Upper lobe of left lung (tissue), 6 donors: ENCODE results near the gene VPS13C. TPM values are rescaled to one million over a fixed set of nuclear protein-coding genes. Genes with fewer than 3 reads are reported as not detected.
A peak's percentile ranks its signal among the peaks of the same experiment; 100 is the strongest.

ENCODE experiments used
- ATAC-seq, 2 donors: fragments of 200-7000 bp; cut with Tn5 transposase; one replicate each; pipeline ENCODE4 v1.9.1; 2022; ENCODE audit warnings: mild to moderate bottlenecking in 2 of 2, moderate library complexity in 2 of 2; ENCODE audit not compliant: low FRiP score in 2 of 2
- DNase-seq, 2 donors: peaks; one replicate each; pipeline ENCODE4 v3.0.0-alpha.2; 2019 to 2020
- H3K27ac ChIP-seq, 4 donors: fragments of 200-600 bp; sonication (generic); one replicate each; pipeline ENCODE4 v1.5.1; 2016 to 2019
- H3K27me3 ChIP-seq, 4 donors: fragments of 200-600 bp; sonication (generic); one replicate each; pipeline ENCODE4 v1.5.1; 2017 to 2019
- H3K36me3 ChIP-seq, 4 donors: fragments of 200-600 bp; sonication (generic); one replicate each; pipeline ENCODE4 v1.5.1; 2016 to 2019
- H3K4me1 ChIP-seq, 4 donors: fragments of 200-600 bp; sonication (generic); one replicate each; pipeline ENCODE4 v1.5.1; 2018 to 2019
- H3K4me3 ChIP-seq, 4 donors: fragments of 200-600 bp; sonication (generic); one replicate each; pipeline ENCODE4 v1.5.1; 2017 to 2019; ENCODE audit warnings: mild to moderate bottlenecking in 2 of 4, moderate library complexity in 1 of 4
- H3K9me3 ChIP-seq, 4 donors: fragments of 200-600 bp; sonication (generic); one replicate each; pipeline ENCODE4 v1.5.1; 2018 to 2019
- EP300 ChIP-seq, 4 donors: sonication (generic); formaldehyde crosslinking; IDR thresholded peaks; one replicate each; pipeline ENCODE4 v1.5.1; 2017; ENCODE audit warnings: antibody characterized with exemption in 4 of 4, control low read depth in 2 of 4
- POLR2A ChIP-seq, 4 donors: fragments of 450-650 bp; IDR thresholded peaks; one replicate each; pipeline ENCODE4 v1.5.1; 2016 to 2017; ENCODE audit warnings: antibody characterized with exemption in 4 of 4, mild to moderate bottlenecking in 2 of 4
- POLR2AphosphoS5 ChIP-seq, 2 donors: sonication (generic); formaldehyde crosslinking; IDR thresholded peaks; one replicate each; pipeline ENCODE4 v1.5.1; 2017; ENCODE audit warnings: antibody characterized with exemption in 2 of 2
- WGBS, 2 donors: methylation state at CpG; one replicate each; pipeline ENCODE4 v1.1.5; 2017 to 2018; 5-methylcytosine and 5-hydroxymethylcytosine counted together
- total RNA-seq, 6 donors: library from RNA; depleted of rRNA in 4 of 6; stranded (reverse); fragments of >200 nt in 4 of 6; gene quantifications; one replicate each; pipeline versions ENCODE4 v1.1.0 to v1.2.1, GENCODE V29; 2016 to 2021
- TF ChIP-seq, protein P1 (sequence below), 6 experiments: fragments of 450-650 bp in 4 of 6; fragments of 200-600 bp in 2 of 6; sonication (generic) in 2 of 6; IDR thresholded peaks; one replicate each; pipeline ENCODE4 v1.5.1; 2016 to 2019; ENCODE audit warnings: antibody characterized with exemption in 6 of 6
- donor health status: DM: no; HTN: no; CAD: no; lungs with moderate emphysema.
- donor health status: DM: no; HTN: yes; CAD: no; lungs with severe emphysema.

Gene VPS13C
- total RNA-seq, 6 donors from 2014 or later: 73.7 to 180 (median 97.4) TPM

DNA sequence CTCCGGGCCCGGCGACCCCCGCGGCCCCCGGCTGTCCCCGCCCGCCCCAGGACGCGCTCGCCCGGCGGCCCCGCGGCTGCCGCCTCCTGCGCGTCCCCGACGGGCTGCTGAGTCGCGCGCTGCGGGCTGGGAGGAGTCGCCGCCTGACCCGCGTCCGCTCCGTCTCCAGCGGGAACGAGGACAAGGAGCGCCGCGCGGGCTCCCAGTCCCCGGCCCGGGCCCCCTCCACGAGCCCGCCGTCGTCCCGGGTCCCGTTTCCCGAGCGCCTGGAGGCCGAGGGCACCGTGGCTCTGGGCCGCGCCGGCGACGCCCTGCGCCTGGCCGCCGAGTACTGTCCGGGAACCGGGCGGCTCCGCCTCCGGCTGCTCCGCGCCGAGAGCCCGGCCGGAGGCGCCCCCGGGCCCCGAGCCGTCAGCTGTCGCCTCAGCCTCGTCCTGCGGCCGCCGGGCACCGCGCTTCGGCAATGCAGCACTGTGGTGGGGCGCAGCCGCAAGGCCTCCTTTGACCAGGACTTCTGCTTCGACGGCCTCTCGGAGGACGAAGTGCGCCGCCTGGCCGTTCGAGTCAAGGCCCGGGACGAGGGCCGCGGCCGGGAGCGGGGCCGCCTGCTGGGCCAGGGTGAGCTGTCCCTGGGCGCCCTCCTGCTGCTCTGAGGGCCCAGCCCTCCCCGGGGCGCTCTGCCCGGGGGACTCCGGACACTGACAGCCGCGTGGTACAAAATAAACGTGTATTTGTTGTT, 8.0 kb upstream of the VPS13C start:
- Histone ChIP-seq H3K9me3 (no peaks in the 10 kb centered on the region), H3K27me3 (no peaks in the 10 kb centered on the region), H3K4me3 (peak overlapping the region; percentile 36 to 76 (median 70)), H3K4me1 (peaks cover 13 to 30% (median 27%) of the 10 kb centered on the region in 4 donors), H3K27ac (peak overlapping the region; percentile 52 to 80 (median 64)), H3K36me3 (no peaks in the 10 kb centered on the region)
- peak in 1 of 4 donors; percentile 8 for TF ChIP-seq POLR2A (IDR thresholded peaks at IDR 0.05)
- TF ChIP-seq, protein P1, sequence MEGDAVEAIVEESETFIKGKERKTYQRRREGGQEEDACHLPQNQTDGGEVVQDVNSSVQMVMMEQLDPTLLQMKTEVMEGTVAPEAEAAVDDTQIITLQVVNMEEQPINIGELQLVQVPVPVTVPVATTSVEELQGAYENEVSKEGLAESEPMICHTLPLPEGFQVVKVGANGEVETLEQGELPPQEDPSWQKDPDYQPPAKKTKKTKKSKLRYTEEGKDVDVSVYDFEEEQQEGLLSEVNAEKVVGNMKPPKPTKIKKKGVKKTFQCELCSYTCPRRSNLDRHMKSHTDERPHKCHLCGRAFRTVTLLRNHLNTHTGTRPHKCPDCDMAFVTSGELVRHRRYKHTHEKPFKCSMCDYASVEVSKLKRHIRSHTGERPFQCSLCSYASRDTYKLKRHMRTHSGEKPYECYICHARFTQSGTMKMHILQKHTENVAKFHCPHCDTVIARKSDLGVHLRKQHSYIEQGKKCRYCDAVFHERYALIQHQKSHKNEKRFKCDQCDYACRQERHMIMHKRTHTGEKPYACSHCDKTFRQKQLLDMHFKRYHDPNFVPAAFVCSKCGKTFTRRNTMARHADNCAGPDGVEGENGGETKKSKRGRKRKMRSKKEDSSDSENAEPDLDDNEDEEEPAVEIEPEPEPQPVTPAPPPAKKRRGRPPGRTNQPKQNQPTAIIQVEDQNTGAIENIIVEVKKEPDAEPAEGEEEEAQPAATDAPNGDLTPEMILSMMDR (IDR thresholded peaks at IDR 0.05): peak; percentile 20 to 59 (median 38)
- TF ChIP-seq EP300 (IDR thresholded peaks at IDR 0.05): no peak
- TF ChIP-seq POLR2AphosphoS5 (IDR thresholded peaks at IDR 0.05): no peak
- 0 to 8% methylated on average over 8 to 14 of the region's 103 CpGs for WGBS, 2 donors
- ATAC-seq (peak in 1 of 2 donors; percentile 82), DNase-seq (peak; percentile 61 to 92)

DNA sequence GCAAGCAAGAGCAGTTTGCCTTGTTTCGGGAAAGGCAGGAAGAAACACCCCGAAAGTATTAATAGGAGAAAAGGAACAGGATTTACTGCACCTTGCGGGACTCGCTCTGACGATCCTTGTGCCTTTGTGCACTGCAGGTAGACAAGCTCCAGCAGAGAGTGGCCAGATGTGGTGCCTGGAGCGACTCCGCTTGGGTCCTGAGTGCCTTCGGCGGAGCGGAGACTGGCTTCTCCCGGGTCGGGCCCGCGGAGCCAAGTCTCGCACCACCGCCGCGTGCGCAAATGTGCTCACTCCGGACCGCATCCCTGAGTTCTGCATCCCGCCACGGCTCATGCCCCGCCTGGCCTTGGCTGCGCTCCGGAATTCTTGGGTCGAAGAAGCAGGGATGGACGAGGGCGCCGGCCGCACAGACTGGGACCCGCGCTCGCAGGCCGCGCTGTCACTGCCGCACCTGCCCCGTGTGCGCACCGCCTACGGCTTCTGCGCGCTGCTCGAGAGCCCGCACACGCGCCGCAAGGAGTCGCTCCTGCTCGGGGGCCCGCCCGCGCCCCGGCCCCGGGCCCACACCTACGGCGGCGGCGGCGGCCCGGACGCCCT, 7.3 kb upstream of the VPS13C start:
- Histone ChIP-seq H3K9me3 (no peaks in the 10 kb centered on the region), H3K4me1 (peaks cover 13 to 31% (median 28%) of the 10 kb centered on the region in 4 donors), H3K27ac (peak overlapping the region in 3 of 4 donors; percentile 36 to 80 (median 43)), H3K27me3 (no peaks in the 10 kb centered on the region), H3K4me3 (peak overlapping the region; percentile 31 to 76 (median 70)), H3K36me3 (no peaks in the 10 kb centered on the region)
- peak; percentile 6 to 52 for ATAC-seq
- TF ChIP-seq EP300 (IDR thresholded peaks at IDR 0.05) (no peak), POLR2A (IDR thresholded peaks at IDR 0.05) (no peak), POLR2AphosphoS5 (IDR thresholded peaks at IDR 0.05) (no peak)
- TF ChIP-seq, protein P1 (IDR thresholded peaks at IDR 0.05): no peak
- DNase-seq: peak; percentile 22 to 88
- 1 to 6% methylated on average over 7 to 41 of the region's 62 CpGs for WGBS, 2 donors

DNA sequence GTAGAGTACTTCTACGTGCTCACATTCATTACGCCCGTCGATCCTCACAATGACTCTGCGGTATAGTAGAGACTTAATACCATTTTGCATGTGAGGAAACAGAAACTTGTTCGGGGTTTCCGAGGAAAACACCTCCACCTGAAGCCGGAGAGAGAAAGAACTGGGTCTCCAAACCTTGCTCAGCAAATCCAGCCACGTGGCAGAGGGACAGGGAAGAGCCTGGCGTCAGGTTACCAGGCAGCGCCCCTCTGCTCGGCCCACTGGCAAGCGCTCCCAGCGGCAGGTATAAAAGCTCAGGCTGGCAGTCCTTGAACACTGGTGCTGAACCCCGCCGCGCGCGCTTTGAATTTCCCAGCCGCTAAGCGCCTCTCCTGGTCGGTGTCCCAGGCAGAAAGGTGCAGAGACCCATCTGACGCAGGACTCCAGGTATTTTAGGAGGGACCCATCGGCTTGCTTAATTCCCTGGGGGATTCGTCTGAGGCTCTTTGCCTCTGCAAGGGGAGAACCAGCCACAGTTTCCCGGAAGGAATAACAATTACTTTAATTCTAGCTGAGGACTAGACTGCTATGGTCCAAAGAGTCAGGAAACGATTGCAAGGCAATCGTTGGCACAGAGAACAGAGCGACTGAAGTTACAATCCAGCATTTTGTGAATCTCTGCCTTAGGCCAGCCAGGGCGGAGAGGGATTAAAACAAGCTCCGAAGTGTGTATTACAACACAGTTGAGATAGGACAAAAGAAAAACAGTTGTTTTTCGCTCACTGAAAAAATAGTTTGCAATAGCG, 6.6 kb upstream of the VPS13C start, which contains the start of gene C2CD4A:
Gene C2CD4A (plus strand): TSS at position 315 of the 785 bp plus-strand sequence. CDS start 637 bp downstream, outside the sequence.
- no peaks in the 10 kb centered on the region for H3K36me3 ChIP-seq
- ATAC-seq (peak; percentile 52 to 80), DNase-seq (peak; percentile 89 to 90)
- WGBS, 2 donors: 6 to 8% methylated on average over 31 to 33 of the region's 33 CpGs
- peaks cover 13 to 31% (median 28%) of the 10 kb centered on the region in 4 donors for H3K4me1 ChIP-seq
- H3K27ac ChIP-seq: peak within 1 kb of the TSS in 3 of 4 donors; percentile 36 to 80 (median 43)
- TF ChIP-seq POLR2A (IDR thresholded peaks at IDR 0.05) (peak in 2 of 4 donors; percentile 28 to 39), POLR2AphosphoS5 (IDR thresholded peaks at IDR 0.05) (no peak), EP300 (IDR thresholded peaks at IDR 0.05) (no peak)
- TF ChIP-seq, protein P1 (IDR thresholded peaks at IDR 0.05): peak in 3 of 6 experiments; percentile 19 to 39 (median 20)
- H3K9me3 ChIP-seq: no peaks in the 10 kb centered on the region
- H3K27me3 ChIP-seq: no peaks in the 10 kb centered on the region
- peak within 1 kb of the TSS; percentile 31 to 76 (median 70) for H3K4me3 ChIP-seq

DNA sequence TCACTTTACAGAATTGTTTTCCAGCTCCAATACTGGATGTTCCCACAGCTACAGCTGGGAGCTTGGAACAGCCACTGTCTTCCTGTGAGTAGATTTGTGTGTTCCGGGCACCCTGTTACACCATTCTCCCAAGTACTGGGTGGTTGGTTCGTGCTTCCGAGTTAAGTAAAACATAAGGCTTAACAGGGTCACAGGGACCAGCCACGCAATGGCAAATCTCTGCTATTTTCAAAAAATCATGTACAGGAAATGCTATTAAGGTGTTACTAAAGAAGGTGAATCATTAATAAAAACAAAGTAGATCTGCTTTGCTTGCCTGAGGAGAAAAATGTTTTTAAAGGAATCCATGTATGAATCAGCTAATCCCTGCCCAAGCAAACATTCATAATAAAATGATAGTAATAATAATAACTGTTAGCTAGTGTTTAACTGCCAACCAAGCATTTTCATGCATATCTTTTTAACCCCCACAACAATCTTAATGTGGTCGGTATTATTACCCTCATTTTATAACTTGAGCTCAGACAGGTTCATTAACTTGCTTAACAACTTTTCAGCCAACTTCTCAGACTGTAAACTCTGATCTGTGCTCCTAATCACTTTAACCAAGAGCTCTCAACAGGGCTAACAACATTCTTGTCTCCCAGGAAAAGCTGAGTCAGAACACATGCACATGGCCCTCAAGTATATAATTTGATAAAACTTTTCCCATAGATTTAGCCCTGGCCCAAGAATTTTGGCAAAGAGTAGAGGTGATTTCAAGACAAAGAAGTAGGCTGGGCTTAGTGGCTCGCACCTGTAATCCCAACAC, 3.8 kb upstream of the VPS13C start:
- no peak for ATAC-seq
- WGBS, 2 donors: 61 to 72% methylated on average over 6 of the region's 6 CpGs
- H3K27me3 ChIP-seq: no peaks in the 10 kb centered on the region

More for the DNA sequence above, 3.8 kb upstream of the VPS13C start:
- TF ChIP-seq, protein P1 (IDR thresholded peaks at IDR 0.05): no peak
- TF ChIP-seq EP300 (IDR thresholded peaks at IDR 0.05): peak in 1 of 4 donors; percentile 29
- Histone ChIP-seq H3K9me3 (no peaks in the 10 kb centered on the region), H3K4me1 (peaks cover 20 to 36% (median 29%) of the 10 kb centered on the region in 4 donors), H3K4me3 (no peak overlapping the region), H3K36me3 (no peaks in the 10 kb centered on the region), H3K27ac (peak overlapping the region in 3 of 4 donors; percentile 23 to 58 (median 56))
- DNase-seq: peak in 1 of 2 donors; percentile 39
